ENCODE results near the gene PDPN.

PDPN gene

GRCh38 chr1:13581446-13581845 is 2.2 kb upstream of the PDPN start:
- no peak for DNase-seq

- no peak for DNase-seq
Observed at GRCh38 chr1:13582713-13583443, 754 bp upstream of the PDPN start.

- DNase-seq: no peak
Observed at GRCh38 chr1:13583966-13584791, 547 bp downstream of the PDPN start.

GRCh38 chr1:13584876-13585611 is 1.4 kb downstream of the PDPN start:
- no peak for DNase-seq

GRCh38 chr1:13585612-13585991 is 2.0 kb downstream of the PDPN start:
- no peak for DNase-seq

- DNase-seq: no peak
Observed at GRCh38 chr1:13586001-13586400, 2.4 kb downstream of the PDPN start.

- DNase-seq: no peak
Observed at GRCh38 chr1:13587256-13588030, 3.8 kb downstream of the PDPN start.

GRCh38 chr1:13588946-13589796 is 5.5 kb downstream of the PDPN start:
- DNase-seq: no peak

- no peak for DNase-seq
Observed at GRCh38 chr1:13590486-13590885, 6.9 kb downstream of the PDPN start.

GRCh38 chr1:13593511-13594131 is 10.0 kb downstream of the PDPN start:
- DNase-seq: no peak

GRCh38 chr1:13595411-13595810 is 11.8 kb downstream of the PDPN start:
- no peak for DNase-seq

- no peak for DNase-seq
Observed at GRCh38 chr1:13597166-13597565, 13.5 kb downstream of the PDPN start.

- no peak for DNase-seq
Observed at GRCh38 chr1:13600762-13601453, 17.3 kb downstream of the PDPN start.

GRCh38 chr1:13604176-13604575 is 20.5 kb downstream of the PDPN start:
- DNase-seq: no peak

GRCh38 chr1:13604721-13605120 is 21.1 kb downstream of the PDPN start:
- DNase-seq: no peak

GRCh38 chr1:13605159-13605558 is 21.5 kb downstream of the PDPN start:
- no peak for DNase-seq

- DNase-seq: no peak
Observed at GRCh38 chr1:13607002-13607401, 23.4 kb downstream of the PDPN start.

- no peak for DNase-seq
Observed at GRCh38 chr1:13616234-13616633, 32.6 kb downstream of the PDPN start.

- no peak for DNase-seq
Observed at GRCh38 chr1:13617108-13617507, 33.5 kb downstream of the PDPN start.

GRCh38 chr1:13617773-13618172 is 34.1 kb downstream of the PDPN start:
- no peak for DNase-seq

- no peak for DNase-seq
Observed at GRCh38 chr1:13618483-13618882, 34.9 kb downstream of the PDPN start.

Data from DMS79 (cell line).